ENCODE results near the gene ETFB.

- no peak for TF ChIP-seq MYC (IDR thresholded peaks at IDR 0.05; ENCODE audit: low read depth, low read length)
- no peak for TF ChIP-seq POLR2A (IDR thresholded peaks at IDR 0.05; ENCODE audit: extremely low read depth, insufficient read length)
Observed at GRCh38 chr19:51392701-51393100, 26.5 kb upstream of the ETFB start.
